ENCODE results near the gene NUFIP1. TPM values are rescaled to one million over a fixed set of nuclear protein-coding genes. Genes with fewer than 3 reads are reported as not detected.
A peak's percentile ranks its signal among the peaks of the same experiment; 100 is the strongest.

The NUFIP1 gene
- total RNA-seq, 1 donor from 2014 or later, result 5.5 TPM

DNA sequence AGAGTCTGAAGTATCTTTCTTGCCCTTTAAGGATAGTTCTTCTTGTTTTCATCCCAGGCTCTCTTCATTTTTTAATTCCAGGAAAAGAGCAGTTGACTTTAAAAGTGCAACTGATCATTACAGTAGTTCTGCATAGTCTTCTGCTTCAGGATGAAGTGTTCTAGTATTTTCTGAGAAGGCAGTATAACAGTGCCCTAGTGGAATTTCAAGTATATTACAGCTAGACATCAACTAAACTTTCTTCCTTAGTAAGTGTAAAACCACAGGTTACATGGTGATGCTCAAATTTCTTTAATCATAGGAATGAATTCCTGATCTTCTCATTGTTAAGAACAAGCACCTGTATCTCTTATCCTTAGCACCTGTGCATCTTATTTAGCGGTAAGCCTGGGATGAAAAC is 10.9 kb downstream of the NUFIP1 start:
- DNase-seq (ENCODE audit: low read depth), result no peak

DNA sequence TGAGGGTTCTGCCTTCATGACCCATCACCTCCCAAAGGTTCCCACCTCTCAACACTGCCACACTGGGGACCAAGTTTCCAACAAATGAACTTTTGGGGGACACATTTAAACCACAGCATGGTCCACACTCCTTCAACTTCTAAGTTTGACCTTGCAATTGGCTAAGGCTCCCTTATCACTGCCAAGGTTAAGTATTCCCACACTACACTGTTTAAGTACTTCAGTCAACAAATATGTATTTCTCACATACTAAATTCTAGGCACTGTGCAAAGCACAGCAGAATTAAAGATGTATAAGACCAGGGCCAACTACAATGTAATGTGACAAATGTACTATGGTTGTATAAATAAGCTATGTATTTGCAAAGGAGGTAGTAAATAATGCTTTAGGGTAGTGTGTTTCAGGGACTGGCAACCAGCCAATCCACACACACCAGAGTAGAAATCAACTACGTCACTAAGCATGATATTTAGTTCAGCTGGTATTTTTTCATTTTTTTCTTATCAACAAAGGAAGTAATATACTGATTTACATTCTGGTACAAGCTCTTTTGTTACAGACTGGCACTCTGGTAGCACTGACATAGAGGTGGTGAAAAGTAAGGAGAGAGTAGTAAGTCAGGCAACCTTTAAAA is 12.2 kb downstream of the NUFIP1 start:
- no peak for DNase-seq (ENCODE audit: low read depth)

More for the DNA sequence above, 10.9 kb downstream of the NUFIP1 start:
- TF ChIP-seq, protein P1, sequence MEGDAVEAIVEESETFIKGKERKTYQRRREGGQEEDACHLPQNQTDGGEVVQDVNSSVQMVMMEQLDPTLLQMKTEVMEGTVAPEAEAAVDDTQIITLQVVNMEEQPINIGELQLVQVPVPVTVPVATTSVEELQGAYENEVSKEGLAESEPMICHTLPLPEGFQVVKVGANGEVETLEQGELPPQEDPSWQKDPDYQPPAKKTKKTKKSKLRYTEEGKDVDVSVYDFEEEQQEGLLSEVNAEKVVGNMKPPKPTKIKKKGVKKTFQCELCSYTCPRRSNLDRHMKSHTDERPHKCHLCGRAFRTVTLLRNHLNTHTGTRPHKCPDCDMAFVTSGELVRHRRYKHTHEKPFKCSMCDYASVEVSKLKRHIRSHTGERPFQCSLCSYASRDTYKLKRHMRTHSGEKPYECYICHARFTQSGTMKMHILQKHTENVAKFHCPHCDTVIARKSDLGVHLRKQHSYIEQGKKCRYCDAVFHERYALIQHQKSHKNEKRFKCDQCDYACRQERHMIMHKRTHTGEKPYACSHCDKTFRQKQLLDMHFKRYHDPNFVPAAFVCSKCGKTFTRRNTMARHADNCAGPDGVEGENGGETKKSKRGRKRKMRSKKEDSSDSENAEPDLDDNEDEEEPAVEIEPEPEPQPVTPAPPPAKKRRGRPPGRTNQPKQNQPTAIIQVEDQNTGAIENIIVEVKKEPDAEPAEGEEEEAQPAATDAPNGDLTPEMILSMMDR (conservative IDR thresholded peaks at IDR 0.05; ENCODE audit: low read depth, low read length), result no peak
- H3K4me3 ChIP-seq (ENCODE audit: low read depth, low read length), result no peak overlapping the region

DNA sequence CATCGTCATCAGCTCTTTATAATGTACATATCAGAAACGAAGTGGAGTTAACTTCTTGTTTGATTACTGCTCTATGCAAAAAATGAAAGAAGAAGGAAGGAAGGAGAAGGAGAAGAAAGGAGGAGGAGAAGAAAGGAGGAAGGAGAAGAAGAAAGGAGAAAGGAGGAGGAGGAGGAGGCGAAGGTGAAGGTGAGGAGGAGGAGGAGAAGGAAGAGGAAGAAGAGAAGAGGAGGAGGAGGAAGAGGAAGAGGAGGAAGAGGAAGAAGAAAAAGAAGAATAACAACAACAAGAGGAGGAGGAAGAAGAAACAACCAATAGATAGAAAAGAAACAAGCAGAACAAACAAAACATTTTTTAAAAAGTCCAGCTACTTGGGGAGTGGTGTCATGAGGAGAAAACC is 13.1 kb downstream of the NUFIP1 start:
- DNase-seq (ENCODE audit: low read depth), result no peak
- no peak overlapping the region for H3K4me3 ChIP-seq (ENCODE audit: low read depth, low read length)
- TF ChIP-seq, protein P1 (conservative IDR thresholded peaks at IDR 0.05; ENCODE audit: low read depth, low read length), result no peak

More for the DNA sequence above, 12.2 kb downstream of the NUFIP1 start:
- TF ChIP-seq, protein P1 (conservative IDR thresholded peaks at IDR 0.05; ENCODE audit: low read depth, low read length), result no peak
- H3K4me3 ChIP-seq (ENCODE audit: low read depth, low read length), result no peak overlapping the region

DNA sequence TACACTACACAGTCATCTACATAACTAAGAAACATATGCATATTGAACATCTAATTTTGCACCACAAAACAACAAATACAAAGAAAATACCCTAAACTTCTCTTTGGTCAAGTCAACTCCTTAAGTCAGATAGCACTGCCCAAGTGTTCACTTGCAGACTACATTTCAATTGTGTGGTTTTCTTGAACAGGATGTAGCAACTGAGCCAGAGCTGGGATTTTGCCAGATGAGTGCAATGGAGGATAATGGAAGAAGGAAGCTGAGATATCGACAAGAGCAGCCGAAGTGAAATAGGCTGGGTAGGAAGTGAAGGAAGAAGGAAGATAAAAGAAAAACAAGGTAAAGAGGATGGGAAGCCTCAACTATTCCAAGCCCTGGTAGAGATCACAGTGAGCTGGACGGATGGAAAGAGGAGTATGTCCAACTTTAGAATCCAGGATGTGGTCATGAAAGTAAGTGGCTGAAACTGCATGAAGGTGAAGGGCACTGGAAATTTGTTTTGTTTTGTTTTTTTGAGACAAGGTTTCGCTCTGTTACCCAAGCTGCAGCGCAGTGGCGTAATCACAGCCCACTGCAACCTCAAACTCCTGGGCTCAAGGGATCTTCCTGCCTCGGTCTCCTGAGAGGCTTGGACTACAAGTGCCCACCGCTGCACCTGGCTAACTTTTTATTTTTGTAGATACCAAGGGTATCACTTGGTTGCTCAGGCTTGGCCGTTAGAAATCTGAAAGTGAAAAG is 15.0 kb downstream of the NUFIP1 start:
- DNase-seq (ENCODE audit: low read depth), result no peak
- TF ChIP-seq, protein P1 (conservative IDR thresholded peaks at IDR 0.05; ENCODE audit: low read depth, low read length), result no peak
- H3K4me3 ChIP-seq (ENCODE audit: low read depth, low read length), result no peak overlapping the region

DNA sequence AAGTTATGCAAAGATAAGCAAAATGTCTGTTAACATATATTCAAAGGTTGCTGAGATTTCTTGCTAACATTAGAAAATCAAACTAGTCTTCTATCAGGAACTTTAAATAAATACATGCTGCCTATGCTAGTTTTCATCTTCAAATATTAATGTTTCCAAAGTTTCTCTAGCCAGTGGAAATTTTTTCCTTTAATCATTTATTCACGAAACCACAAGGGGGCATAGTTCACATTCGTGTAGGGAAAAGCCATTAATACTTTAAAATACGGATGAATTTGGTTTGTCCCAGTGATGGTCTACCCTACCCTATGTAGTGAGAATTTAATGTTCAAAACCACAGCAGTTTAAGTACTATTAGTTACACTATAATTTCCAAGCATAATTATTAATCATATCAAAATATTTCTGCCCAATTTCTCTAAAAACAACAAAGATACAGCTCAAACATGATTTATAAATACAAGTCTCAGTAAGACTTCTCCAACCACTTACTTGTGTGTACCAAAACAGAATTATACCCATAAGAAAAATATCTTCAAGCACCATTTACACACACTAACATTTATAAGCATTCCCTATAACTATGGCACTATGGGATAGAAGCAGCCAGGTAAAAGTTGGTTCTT is 16.2 kb downstream of the NUFIP1 start:
- H3K4me3 ChIP-seq (ENCODE audit: low read depth, low read length), result no peak overlapping the region
- TF ChIP-seq, protein P1 (conservative IDR thresholded peaks at IDR 0.05; ENCODE audit: low read depth, low read length), result peak; percentile 49
- no peak for DNase-seq (ENCODE audit: low read depth)

DNA sequence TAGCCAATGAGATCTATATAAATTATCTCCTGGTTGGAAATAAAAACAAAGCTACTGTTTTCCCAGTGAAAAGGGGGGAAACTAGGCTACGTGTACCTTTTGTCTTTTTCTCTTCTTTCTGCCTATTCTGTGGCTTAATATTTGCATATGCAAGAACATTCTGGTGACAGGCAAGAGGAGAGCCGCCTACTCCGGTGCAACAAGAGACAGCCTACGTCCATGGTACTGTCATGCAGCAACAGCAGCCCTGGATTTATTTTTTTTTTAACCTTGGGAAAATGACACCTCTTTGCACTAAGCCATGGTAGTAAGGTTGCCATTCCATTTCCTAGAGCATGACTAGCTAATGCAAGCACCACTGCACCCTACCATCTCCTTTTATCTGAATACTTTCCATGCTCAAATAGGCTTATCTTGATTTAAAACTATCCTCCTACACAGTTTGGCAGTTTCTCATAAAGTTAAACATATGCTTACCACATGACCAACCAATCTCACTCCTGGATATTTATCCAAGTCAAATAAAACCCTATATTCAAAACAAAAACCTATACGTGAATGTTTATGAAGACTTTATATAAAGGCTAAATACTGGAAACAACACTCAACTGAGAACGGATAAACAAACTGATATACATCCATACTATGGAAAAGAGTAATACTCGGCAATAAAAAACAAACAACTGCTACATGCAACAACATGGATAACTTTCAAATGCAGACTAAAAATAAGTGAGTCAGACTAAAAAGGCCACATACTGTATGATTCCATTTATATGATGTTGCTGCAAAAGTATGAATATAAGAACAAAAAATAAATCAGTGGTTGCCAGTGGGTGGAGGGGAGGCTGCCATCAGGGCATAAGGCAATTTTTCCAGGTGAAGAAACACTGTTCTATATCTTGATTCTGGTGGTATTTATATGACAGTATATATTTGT is 17.3 kb downstream of the NUFIP1 start:
- TF ChIP-seq, protein P1 (conservative IDR thresholded peaks at IDR 0.05; ENCODE audit: low read depth, low read length), result no peak
- no peak overlapping the region for H3K4me3 ChIP-seq (ENCODE audit: low read depth, low read length)
- no peak for DNase-seq (ENCODE audit: low read depth)

Data from epithelial cell of proximal tubule (primary cell).